Stimulated activated CD4-positive, alpha-beta T cell treated with anti-CD3 and anti-CD28 coated beads, Interleukin-12 subunit alpha, Interleukin-12 subunit beta, amount 100 ng/mL, for 48 hours (primary cell): ENCODE data around the gene LRRC10.
A peak's percentile ranks its signal among the peaks of the same experiment; 100 is the strongest.
"Not testable (repeated sequence)": the region's sequence is repeated elsewhere in the genome, so short reads cannot be mapped to it uniquely, and the experiment has no call there.

Source experiments
- DNase-seq, 3 donors: peaks; one replicate each; pipeline ENCODE4 v3.0.0-alpha.2; 2020; ENCODE audit warnings: low read depth in 2 of 3, low spot score in 1 of 3

LRRC10 gene

GRCh38 chr12:69620077-69620476 is 9.4 kb upstream of the LRRC10 start:
- no peak for DNase-seq

DNA sequence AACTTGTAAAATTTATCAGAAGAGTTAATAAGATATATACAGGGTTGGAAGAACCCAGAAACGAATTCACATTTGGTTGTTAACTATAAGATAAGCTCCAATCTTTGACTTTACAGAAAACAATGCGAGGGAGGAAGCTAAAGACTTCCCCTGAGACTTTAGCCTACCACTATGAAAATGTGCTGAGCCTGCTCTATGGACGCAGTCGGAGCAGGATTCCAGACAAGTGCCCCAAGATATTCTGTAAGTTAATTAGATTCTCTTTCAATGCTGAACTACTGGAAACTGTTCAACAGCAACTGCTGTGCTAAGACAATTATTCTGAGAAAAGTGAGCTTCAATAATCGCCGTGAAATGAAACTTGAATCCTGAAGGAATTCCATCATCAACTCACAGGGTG is 8.3 kb upstream of the LRRC10 start:
- DNase-seq = no peak

DNA sequence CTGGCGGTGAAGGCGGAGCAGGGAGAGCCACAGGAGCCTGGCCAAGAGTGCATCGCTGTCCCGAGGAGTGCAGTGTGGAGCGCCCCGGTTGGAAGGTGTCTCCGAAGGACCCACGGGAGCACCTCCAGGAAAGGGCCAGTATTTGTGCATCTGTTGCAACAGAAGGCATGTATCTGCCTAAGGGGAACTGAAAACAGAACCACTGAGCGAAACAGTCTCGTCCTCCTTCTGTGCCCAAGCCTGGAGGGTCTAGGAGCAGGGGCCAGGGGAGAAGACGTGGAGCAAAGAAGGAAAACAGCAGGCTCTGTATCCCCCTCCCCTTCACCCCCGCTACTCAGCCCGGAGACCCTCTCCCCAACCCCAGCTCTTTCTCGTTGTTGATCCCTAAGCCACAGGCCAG is 5.3 kb upstream of the LRRC10 start:
- DNase-seq = no peak

GRCh38 chr12:69613351-69613750 is 2.6 kb upstream of the LRRC10 start:
- no peak for DNase-seq

DNA sequence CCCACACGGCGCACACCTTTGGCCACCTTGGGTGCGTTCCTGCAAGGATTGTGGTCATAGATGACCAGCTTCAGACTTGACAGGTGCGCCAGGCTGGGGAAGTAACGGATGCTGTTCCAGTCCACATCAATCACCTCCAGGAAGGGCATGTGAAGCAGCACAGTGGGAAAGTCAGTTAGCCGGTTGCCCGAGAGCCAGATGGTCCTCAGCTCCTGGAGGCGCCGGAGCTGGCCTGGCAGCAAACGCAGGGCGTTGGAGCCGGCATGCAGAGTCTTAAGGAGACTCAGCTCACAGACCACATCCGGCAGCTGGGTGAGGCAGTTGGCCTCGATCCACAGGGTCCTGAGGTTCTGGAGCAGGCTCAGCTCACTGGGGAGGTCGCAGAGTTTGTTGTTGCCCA is 581 bp downstream of the LRRC10 start:
- DNase-seq = no peak

- DNase-seq = no peak
Measured at GRCh38 chr12:69608114-69608513, 2.6 kb downstream of the LRRC10 start.

GRCh38 chr12:69604275-69604674 is 6.4 kb downstream of the LRRC10 start:
- not testable (repeated sequence) for DNase-seq

GRCh38 chr12:69603556-69603955 is 7.2 kb downstream of the LRRC10 start:
- DNase-seq = not testable (repeated sequence)

DNA sequence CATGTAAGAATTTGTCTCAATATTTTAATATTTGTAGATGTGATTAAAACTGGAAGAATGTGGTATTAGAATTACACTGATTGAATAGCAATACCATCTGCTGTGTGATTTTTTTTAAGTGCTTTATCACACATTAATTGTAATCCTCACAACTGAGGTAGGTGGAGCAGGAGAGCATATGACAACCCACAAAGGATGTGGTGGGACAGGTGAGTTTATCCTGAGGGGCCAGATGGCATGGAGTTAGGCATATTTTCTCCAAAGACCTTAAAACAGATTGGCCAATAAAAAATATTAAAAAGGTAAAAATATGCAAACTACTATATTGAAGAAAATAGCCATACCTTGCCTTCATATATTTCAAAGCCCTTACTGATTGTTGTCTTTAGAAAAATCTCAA is 7.8 kb downstream of the LRRC10 start:
- no peak for DNase-seq

GRCh38 chr12:69601962-69602685 is 8.6 kb downstream of the LRRC10 start:
- no peak for DNase-seq

- DNase-seq = no peak
Measured at GRCh38 chr12:69600804-69601203, 9.9 kb downstream of the LRRC10 start.

DNA sequence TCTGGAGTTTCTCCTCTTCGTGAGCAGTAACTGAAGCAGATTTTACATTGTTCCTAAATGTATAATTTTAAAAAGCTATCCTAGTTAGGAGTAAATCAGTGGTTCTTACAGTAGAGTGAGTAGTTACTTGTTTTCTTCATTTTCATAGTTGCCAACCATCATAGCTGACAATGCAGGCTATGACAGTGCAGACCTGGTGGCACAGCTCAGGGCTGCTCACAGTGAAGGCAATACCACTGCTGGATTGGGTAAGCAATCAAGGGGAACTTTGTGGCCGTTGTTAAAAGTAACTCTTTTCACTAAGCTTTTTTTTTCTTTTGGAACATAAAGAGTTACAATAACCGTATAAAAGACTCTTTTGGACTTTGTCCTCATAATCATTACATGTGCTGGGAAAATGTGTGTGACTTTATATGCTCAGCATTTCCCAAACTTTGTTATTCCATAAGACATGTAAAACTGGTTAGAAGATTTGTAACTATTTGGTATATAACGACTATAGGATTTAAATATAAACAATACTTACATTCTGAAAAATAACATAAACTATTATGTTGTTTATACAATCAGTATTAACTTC is 12.4 kb downstream of the LRRC10 start:
- DNase-seq = no peak

GRCh38 chr12:69595689-69596088 is 15.0 kb downstream of the LRRC10 start:
- no peak for DNase-seq

DNA sequence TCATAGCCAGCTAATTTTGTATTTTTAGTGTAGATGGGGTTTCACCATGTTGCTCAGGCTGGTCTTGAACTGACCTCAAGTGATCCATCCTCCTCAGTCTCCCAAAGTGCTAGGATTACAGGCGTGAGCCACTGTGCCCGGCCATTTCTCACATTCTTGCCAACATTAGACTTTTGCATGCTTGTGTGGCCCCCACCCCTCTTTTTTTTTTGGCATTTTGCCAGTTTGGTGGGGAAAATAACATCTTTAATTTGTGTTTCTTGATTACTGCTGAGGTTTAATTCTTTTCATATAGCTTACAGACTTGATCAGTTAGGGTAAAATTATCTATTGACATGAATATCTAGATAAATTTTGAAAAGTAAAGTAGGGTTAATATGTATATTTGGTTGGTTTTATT is 21.6 kb downstream of the LRRC10 start:
- DNase-seq = no peak

- DNase-seq = no peak
Measured at GRCh38 chr12:69588527-69588926, 22.2 kb downstream of the LRRC10 start.

- peak; percentile 94 to 97 (median 94) for DNase-seq
Measured at GRCh38 chr12:69585189-69586062, 25.3 kb downstream of the LRRC10 start, which contains the start of gene CCT2. Gene CCT2 (plus strand): TSS chr12:69585459. CDS start chr12:69585522, 63 bp downstream.

GRCh38 chr12:69583203-69583602 is 27.5 kb downstream of the LRRC10 start:
- DNase-seq = no peak

GRCh38 chr12:69580074-69580473 is 30.6 kb downstream of the LRRC10 start:
- no peak for DNase-seq

DNA sequence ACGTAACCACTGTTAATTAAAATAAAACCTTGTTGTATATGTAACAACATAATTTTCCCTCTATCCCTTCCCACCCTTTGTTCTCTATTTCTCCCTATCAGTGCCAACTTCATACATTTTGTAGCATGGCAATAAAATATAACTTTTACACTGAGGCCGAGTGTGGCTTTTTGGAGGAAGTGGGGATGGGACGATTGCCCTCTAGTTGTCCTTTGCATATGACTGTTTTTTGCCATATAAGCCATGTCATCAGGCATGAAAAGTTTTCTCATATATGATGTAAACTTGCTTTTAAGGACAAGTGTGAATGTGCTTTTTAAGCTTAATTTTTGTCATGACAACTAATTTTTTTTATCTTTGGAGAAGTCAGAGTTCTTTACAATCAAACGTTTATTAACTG is 31.7 kb downstream of the LRRC10 start:
- no peak for DNase-seq

DNA sequence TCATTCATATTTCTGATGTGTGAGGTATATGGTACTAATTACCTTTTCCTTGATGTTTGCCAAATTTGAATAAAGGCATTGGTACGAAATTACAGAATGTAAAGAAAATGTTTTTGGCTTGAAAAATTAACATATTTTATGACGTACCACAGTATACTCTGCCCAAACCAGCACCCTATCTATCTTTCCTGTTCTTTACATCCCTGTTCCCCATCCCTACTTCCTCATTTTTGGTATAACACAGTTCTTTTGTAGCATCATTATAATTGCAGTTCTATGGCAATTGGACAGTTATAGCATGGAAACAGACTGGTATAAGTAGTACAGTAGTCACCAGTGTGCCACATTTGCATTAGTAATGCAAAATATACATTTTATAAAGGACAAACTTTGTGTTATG is 32.4 kb downstream of the LRRC10 start:
- no peak for DNase-seq

GRCh38 chr12:69575346-69575745 is 35.4 kb downstream of the LRRC10 start:
- DNase-seq = no peak
